Measurements from ENCODE around the gene SAC3D1. TPM values are rescaled to one million over a fixed set of nuclear protein-coding genes. Genes with fewer than 3 reads are reported as not detected.

SAC3D1 gene
- polyA plus RNA-seq, 3 donors = 14.1 to 18.2 (median 14.6) TPM

DNA sequence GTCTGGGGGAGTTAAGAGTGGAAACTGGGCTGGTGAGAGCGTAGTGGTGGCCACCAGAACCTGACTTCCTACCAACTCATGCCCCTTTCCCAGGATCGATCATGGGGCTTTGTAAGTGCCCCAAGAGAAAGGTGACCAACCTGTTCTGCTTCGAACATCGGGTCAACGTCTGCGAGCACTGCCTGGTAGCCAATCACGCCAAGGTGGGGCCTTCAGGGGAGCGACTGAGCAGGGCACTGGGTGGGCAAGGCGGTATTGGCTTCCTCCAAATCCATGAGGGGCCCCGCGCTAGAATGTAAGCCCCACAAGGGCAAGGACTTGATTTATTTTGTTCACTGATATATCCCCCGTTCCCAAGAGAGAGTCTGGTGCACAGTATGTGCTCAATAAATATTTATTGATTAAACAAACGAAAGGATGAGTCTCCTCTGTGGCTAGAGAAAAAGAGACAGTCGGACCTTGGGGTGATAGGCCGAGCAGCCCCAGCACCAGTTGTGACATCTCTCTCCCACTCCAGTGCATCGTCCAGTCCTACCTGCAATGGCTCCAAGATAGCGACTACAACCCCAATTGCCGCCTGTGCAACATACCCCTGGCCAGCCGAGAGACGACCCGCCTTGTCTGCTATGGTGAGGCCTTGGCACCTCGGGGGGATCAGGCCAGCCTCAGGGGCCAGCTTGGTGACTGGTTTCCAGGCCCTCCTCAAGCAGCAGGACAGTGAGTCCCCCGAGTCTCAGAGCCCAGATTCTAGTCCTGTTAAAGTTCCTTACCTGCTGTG, 43.8 kb downstream of the SAC3D1 start:
- DNase-seq = no peak

DNA sequence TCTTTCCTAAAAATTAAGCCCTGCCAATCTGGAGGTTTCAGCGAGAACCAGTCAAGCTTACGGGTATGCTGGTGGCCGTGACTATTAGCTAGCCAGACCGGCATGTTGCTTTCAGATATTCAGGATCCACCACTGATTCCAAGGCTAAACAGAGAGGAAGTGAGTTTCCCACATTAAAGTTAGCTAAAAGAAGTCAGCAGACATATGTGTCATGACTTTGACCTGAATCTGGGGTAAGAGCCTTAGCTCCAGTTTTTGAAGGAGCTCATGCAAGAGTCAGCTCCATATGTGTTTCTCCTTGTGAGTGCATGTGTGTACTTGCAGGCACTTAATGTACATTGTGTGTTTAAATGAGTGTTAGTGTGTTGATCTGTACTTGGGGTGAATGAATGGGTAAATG, 44.4 kb downstream of the SAC3D1 start:
- DNase-seq = no peak

DNA sequence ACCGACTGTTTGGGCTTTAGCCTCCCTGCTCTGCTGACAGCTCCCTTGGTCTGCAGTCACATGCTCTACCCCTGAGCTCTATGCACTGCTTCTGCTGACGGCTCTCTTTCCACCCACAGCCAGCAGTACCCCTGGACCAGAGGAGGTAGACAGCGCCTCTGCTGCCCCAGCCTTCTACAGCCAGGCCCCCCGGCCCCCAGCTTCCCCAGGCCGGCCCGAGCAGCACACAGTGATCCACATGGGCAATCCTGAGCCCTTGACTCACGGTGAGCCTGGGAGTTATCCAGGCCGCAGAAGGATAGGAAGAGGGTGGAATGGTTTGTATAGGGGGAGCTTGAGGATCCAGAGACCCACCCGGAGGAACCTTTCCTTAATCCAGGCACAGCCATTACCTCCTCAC, 45.8 kb downstream of the SAC3D1 start:
- DNase-seq = no peak

DNA sequence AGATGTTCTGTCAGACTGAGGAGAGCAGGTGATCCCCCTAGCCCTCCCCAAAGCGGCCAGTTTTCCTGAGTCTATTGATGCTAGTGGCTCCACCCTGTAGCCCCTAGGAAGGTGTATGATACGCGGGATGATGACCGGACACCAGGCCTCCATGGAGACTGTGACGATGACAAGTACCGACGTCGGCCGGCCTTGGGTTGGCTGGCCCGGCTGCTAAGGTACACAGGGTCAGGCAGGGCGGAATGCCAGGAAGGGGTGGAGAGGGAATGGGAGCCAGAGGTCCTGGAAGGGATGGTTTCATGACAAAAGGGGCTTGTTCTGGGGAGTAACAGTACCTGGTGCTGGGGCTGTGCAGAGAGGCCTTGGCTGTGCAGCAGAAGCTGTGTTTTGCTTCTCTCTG, 46.2 kb downstream of the SAC3D1 start:
- DNase-seq = no peak

DNA sequence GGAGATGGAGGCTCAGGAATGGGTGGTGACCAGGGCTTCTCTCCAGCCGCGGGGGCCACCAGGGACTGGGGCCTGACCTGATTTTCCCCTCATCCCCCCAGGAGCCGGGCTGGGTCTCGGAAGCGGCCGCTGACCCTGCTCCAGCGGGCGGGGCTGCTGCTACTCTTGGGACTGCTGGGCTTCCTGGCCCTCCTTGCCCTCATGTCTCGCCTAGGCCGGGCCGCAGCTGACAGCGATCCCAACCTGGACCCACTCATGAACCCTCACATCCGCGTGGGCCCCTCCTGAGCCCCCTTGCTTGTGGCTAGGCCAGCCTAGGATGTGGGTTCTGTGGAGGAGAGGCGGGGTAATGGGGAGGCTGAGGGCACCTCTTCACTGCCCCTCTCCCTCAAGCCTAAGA, 46.8 kb downstream of the SAC3D1 start:
- no peak for DNase-seq

DNA sequence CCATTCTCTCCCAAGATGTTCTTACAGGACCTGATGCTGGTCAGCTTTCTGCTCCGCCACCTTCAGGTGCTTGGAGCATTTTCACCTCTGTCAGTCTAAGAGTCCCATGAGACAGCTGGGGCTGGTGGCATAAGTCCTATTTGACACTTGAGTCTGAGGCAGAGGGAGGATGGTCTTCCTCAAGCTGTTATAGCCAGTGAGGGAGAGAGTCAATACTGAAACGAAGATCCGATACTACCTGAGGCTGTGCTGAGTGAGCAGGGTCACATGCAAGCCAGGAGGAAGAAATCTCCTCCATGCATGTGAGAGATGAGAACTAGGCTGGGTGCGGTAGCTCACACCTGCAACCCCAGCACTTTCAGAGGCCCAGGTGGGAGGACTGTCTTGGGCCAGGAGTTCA, 48.6 kb downstream of the SAC3D1 start:
- DNase-seq = no peak

DNA sequence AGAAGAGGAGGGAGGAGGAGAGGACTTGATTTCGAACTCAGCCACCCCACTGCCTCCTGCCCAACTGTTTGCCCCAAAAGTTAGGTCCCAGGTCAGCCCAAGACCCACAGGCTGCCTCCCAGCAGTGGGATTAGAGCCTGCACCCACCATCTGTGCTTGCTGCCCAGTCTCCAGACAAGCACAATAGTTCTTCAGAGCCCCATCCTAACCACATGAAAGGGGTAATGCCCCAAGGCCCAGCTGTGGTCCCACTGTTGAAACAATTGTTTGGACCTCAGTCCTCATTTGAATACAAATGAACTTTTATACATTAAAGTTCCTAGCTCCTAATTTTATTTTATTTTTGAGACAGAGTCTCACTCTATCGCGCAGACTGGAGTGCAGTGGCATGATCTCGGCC, 49.6 kb downstream of the SAC3D1 start:
- no peak for DNase-seq

Other genes starting within 250 kb of the SAC3D1 start
- gene MAP4K2, start 238.0 kb upstream of the SAC3D1 start, polyA plus RNA-seq (ENCODE audit: insufficient read length in 3 of 3) = 10 to 100 TPM; 20.4 to 27.6 (median 23.0) TPM
- 10 to 100 TPM; 44.7 to 49.1 (median 45.6) TPM for gene MEN1, start 230.7 kb upstream of the SAC3D1 start, polyA plus RNA-seq (ENCODE audit: insufficient read length in 3 of 3)
- 1 to 10 TPM; 6.0 to 8.1 (median 8.0) TPM for gene CDC42BPG, start 196.6 kb upstream of the SAC3D1 start, polyA plus RNA-seq (ENCODE audit: insufficient read length in 3 of 3)
- 10 to 100 TPM; 61.6 to 73.4 (median 68.3) TPM for gene EHD1, start 162.6 kb upstream of the SAC3D1 start, polyA plus RNA-seq (ENCODE audit: insufficient read length in 3 of 3)
- 10 to 100 TPM; 21.7 to 24.1 (median 23.3) TPM for gene ATG2A, start 124.0 kb upstream of the SAC3D1 start, polyA plus RNA-seq (ENCODE audit: insufficient read length in 3 of 3)
- gene PPP2R5B, start 116.5 kb upstream of the SAC3D1 start, polyA plus RNA-seq (ENCODE audit: insufficient read length in 3 of 3) = 10 to 100 TPM; 14.7 to 18.4 (median 17.7) TPM
- gene GPHA2, start 105.3 kb upstream of the SAC3D1 start, polyA plus RNA-seq (ENCODE audit: insufficient read length in 3 of 3) = 1 to 10 TPM; 2.0 to 3.7 (median 2.1) TPM
- gene MAJIN, start 69.1 kb upstream of the SAC3D1 start, polyA plus RNA-seq (ENCODE audit: insufficient read length in 3 of 3) = 1 to 10 TPM; 1.0 to 1.4 (median 1.3) TPM
- 1 to 10 TPM; 3.1 to 3.2 (median 3.1) TPM for gene BATF2, start 44.2 kb upstream of the SAC3D1 start, polyA plus RNA-seq (ENCODE audit: insufficient read length in 3 of 3)
- 10 to 100 TPM; 62.8 to 73.0 (median 71.0) TPM for gene ARL2, start 27.1 kb upstream of the SAC3D1 start, polyA plus RNA-seq (ENCODE audit: insufficient read length in 3 of 3)
- 10 to 100 TPM; 31.7 to 32.7 (median 32.0) TPM for gene SNX15, start 13.8 kb upstream of the SAC3D1 start, polyA plus RNA-seq (ENCODE audit: insufficient read length in 3 of 3)
- gene NAALADL1, start 17.3 kb downstream of the SAC3D1 start, polyA plus RNA-seq (ENCODE audit: insufficient read length in 3 of 3) = 10 to 100 TPM in 2 of 3 donors, 1 to 10 TPM in 1; 8.7 to 13.5 (median 11.3) TPM
- 10 to 100 TPM; 18.3 to 23.6 (median 22.6) TPM for gene CDCA5, start 42.8 kb downstream of the SAC3D1 start, polyA plus RNA-seq (ENCODE audit: insufficient read length in 3 of 3)
- gene ZFPL1, start 43.0 kb downstream of the SAC3D1 start, polyA plus RNA-seq (ENCODE audit: insufficient read length in 3 of 3) = 10 to 100 TPM; 30.4 to 37.1 (median 35.4) TPM
- 100 to 1,000 TPM; 120 to 154 (median 140) TPM for gene VPS51, start 55.0 kb downstream of the SAC3D1 start, polyA plus RNA-seq (ENCODE audit: insufficient read length in 3 of 3)
- gene TM7SF2, start 70.7 kb downstream of the SAC3D1 start, polyA plus RNA-seq (ENCODE audit: insufficient read length in 3 of 3) = 100 to 1,000 TPM in 1 of 3 donors, 10 to 100 TPM in 2; 88.7 to 100 (median 97.5) TPM
- gene ZNHIT2, start 76.5 kb downstream of the SAC3D1 start, polyA plus RNA-seq (ENCODE audit: insufficient read length in 3 of 3) = 10 to 100 TPM in 1 of 3 donors, 1 to 10 TPM in 2; 7.8 to 12.4 (median 9.9) TPM
- gene FAU, start 80.9 kb downstream of the SAC3D1 start, polyA plus RNA-seq (ENCODE audit: insufficient read length in 3 of 3) = 100 to 1,000 TPM; 706 to 910 (median 772) TPM
- gene MRPL49, start 81.1 kb downstream of the SAC3D1 start, polyA plus RNA-seq (ENCODE audit: insufficient read length in 3 of 3) = 10 to 100 TPM; 58.8 to 63.2 (median 63.2) TPM
- gene SYVN1, start 93.3 kb downstream of the SAC3D1 start, polyA plus RNA-seq (ENCODE audit: insufficient read length in 3 of 3) = 10 to 100 TPM; 48.6 to 51.8 (median 49.6) TPM
- gene SPDYC, start 129.0 kb downstream of the SAC3D1 start, polyA plus RNA-seq (ENCODE audit: insufficient read length in 3 of 3) = under 1 TPM in 1 of 3 donors, not detected in 2; 0.17 TPM
- 100 to 1,000 TPM; 109 to 112 (median 109) TPM for gene CAPN1, start 140.7 kb downstream of the SAC3D1 start, polyA plus RNA-seq (ENCODE audit: insufficient read length in 3 of 3)
- gene POLA2, start 220.8 kb downstream of the SAC3D1 start, polyA plus RNA-seq (ENCODE audit: insufficient read length in 3 of 3) = 10 to 100 TPM; 27.6 to 35.0 (median 30.3) TPM